Activated CD8-positive, alpha-beta memory T cell treated with anti-CD3 and anti-CD28 coated beads for 1 hour (primary cell): ENCODE measurements around the gene SQSTM1.
"Not testable (repeated sequence)": the region's sequence is repeated elsewhere in the genome, so short reads cannot be mapped to it uniquely, and the experiment has no call there.

ENCODE experiments used
- DNase-seq, 2 donors: peaks; one replicate each; pipeline ENCODE4 v3.0.0-alpha.2; 2020; ENCODE audit warnings: low read depth in 1 of 2; ENCODE audit errors: extremely low read depth in 1 of 2

The SQSTM1 gene

DNA sequence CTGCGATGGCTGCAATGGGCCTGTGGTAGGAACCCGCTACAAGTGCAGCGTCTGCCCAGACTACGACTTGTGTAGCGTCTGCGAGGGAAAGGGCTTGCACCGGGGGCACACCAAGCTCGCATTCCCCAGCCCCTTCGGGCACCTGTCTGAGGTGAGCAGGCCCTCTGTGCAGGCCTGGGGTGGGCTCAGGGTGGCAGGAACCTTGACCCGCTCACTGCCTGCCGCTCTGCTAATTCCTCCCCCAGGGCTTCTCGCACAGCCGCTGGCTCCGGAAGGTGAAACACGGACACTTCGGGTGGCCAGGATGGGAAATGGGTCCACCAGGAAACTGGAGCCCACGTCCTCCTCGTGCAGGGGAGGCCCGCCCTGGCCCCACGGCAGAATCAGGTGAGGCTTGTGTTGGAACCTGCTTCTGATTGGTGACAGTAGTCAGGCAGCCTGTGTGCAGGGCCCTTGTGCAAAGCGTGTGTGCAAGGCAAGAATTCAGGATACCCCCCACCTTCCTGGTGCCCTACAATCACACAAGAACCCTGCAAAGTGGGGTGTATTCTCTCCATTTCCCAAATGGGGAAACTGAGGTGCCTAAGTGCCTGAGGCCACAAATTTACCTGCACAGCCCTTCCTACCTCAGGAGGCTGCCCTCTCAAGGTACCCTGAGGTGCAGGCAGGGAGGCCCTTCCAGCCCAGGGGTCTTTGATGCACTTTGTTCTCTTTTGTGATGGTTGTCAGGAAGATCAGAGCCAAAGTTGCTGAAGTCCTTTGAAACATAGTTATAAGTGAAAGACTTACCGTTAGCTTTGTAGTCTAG is 3.4 kb downstream of the SQSTM1 start:
- no peak for DNase-seq

DNA sequence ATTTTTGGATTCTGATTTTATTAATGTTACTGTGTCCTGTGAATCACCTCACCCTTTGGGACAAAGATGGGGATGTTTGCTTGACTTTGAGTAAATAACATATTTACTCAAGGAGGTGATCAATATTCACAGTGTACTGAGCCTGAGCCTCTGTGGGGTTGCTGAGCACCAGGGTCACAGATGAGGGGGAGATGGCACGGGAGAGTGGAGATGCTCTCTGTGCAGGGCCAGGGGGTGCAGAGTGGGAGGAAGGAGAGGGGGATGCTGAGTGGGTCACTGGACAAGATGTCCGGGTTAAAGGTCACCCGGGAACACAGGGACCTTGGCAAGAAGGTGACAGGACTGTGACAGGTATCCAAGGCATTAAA is 4.0 kb downstream of the SQSTM1 start:
- DNase-seq = no peak

DNA sequence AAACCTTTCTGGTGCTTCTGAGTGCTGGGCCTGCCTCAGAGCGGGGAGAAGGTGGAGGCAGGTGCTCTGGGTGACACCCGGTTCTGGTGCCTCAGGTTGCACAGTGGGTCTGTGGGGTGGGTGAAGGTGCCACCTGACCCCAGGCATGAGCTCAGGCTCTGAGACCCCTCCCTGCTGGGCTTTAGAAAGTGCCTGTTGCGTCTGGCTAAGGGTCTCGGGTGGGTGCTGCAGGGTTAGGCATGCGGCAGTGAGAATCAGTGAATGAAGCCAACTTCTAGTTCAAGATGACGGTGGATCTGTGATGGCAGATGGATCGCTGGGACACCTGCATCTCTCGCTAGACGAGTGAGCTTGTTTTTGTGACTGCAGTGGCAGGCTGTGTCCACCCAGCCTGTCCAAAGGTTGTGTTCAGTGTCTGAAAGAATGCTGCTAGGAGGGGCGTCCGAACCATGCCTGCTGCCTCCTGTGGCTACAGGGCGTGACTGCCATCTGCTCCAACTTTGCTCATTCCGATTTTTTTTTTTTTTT is 5.0 kb downstream of the SQSTM1 start:
- no peak for DNase-seq

DNA sequence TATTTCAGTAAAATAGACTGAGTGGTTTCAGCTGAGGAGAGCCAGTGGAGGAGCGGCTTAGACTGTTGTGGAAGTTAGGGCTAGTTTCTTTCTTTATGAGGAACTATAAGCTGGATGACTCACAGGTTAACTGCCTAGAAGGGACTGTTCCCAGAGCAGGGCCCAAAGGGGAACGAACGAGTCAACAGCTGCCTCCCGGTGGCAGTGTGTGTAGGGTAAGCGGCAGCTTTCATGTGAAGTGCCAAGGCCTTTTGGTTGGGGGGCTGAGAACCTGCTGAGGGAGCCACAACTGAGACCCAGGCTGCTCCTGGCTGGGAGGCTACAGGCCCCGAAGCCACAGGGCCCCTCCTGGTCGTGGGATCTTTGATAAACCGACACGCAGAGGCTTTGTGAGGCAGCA is 7.0 kb downstream of the SQSTM1 start:
- no peak for DNase-seq

DNA sequence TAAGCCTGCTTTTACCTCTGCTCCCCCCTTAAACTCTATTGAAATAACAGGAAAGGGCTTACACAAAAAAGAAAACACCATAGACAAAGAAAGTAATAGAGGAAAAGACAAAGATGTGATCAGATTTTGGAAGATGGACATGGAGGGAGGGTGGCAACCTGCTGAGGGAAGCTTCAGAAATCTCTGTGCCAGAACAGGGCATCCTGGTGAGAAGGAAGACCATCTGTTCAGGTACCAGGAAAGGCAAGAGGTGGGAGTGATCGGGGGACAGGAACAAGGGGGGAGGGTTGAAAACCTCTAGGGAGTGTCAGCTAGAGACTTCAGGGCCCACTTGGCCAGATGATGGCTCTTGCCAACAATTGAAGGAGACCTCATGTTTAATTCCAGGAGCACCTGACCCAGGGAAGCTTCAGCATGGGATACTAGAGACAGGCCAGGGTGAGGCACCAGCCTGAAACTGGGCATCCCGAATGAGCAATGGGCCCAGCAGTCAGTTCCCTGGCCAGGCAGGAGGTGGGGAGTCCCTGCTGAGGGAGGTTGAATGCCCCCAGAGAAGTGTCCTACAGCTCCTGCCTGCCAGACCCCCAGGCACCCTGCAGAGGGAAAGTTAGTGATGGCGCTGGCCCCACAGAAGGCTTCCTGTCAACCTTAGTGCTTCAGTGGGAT is 8.2 kb downstream of the SQSTM1 start:
- no peak for DNase-seq

DNA sequence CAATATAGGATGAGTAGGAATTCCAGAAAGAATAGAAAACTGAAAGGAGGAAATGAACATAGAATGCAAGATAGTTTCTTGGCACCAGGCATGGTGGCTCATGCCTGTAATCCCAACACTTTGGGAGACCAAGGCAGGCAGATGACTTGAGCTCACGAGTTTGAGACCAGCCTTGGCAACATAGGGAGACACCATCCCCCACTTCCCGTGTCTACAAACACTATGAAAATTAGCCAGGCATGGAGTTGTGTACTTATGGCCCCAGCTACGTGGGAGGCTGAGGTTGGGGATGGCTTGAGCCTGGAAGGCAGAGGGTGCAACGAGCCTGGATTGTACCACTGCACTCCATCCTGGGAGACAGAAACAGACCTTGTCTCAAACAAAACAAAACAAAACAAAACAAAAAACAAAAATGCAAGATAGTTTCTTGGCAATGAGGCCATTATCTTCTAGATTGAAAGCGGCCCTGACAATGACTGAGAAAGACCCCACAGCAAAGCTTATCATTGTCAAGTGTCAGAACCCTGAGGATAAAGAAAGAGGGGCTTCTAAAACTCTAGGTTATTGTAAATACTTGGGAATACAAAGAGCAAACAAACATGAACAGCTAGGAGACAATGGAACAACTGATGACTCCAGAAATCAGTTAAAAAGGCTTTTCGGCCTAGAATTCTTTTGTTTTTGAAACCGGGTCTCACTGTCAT is 9.2 kb downstream of the SQSTM1 start:
- DNase-seq = no peak

DNA sequence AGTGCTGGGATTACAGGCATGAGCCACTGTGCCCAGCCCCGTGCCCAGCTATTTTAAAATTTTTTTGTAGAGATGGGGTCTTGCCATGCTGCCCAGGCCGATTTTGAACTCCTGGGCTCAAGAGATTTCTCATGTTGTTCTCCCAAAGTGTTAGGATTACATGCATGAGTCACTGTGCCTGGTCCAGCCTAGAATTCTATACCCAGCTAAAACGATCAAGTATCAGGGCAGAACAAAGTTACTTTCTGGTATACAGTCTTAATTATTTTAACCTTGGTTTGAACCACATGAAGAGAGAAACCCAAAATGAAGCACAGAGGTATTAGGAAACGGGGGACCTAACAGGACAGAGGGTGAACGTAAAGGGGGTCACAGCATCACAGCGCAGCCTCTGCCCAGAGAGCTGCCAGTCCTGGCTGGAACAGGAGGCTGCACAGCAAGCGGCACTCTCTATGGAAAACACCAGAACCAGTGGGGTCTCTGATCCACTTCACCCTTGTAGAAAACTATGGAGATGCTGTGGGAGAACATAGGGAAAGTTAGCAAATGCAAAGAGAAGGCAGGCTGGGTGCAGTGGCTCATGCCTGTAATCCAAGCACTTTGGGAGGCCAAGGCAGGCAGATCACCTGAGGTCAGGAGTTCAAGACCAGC is 10.2 kb downstream of the SQSTM1 start:
- no peak for DNase-seq

DNA sequence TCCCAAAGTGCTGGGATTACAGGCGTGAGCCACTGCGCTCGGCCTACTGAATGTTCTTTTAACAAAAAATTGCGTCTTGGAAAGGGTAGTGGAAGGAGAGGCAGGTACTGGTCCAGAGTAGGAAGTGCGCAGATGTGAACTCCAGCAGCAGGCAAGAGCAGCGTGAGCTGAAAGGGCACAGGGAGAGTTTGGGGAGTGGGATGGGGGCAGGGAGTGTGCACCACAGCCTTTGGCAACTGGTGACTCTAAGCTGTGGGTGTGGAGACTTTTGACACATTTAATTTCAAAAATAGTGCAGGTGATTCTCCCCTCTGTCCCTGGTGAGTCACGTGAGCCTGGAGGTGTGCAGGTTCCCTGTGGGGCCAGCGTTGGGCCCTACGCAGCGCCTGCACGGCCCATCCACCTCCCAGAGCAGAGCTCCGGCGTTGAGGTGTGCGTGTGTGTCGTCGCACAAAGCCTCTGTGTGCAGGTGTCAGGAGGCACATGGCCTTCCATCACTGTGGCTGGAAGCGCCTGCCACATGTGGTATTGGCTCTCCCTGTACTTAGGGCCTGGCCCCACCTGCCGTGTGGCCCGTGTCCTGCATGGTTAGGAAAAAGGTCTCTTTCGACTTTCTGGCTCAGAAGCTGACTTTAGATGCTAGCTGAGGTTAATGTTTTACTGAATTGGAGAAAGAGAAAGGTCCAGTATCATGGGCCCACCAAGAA is 11.5 kb downstream of the SQSTM1 start:
- DNase-seq = no peak

DNA sequence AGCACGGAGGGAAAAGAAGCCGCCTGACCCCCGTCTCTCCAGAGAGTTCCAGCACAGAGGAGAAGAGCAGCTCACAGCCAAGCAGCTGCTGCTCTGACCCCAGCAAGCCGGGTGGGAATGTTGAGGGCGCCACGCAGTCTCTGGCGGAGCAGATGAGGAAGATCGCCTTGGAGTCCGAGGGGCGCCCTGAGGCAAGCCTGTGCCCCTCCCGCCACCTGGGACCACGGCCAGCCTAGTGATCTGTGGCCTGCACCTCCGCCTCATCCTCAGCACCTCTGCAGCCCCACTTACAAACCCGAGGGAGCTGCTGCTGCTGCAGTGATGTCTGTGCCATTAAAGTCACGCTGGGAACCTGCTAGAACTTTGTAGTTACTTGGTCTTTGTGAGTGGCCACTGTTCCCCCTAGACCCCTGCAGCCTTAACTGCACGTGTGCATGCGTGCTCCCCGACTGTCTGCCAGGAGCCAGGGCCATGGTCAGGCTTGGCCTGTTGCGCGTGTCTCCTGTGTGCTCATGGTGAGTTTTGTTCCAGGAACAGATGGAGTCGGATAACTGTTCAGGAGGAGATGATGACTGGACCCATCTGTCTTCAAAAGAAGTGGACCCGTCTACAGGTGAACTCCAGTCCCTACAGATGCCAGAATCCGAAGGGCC is 12.5 kb downstream of the SQSTM1 start:
- no peak for DNase-seq

DNA sequence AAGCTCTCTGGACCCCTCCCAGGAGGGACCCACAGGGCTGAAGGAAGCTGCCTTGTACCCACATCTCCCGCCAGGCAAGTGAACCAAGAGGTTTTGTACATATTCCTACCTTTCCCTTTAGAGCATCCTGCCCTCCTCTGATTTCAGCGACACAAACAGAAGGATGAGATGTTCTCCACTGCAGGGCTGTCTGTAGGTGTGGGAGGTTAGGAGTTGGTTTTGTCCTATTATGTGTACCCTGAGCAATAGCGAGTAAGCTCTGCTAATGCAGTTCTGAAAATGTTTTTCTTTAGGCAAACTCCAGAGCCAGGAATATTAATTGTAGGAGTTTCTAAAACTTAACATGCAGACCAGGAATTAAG is 13.0 kb downstream of the SQSTM1 start:
- DNase-seq = no peak

DNA sequence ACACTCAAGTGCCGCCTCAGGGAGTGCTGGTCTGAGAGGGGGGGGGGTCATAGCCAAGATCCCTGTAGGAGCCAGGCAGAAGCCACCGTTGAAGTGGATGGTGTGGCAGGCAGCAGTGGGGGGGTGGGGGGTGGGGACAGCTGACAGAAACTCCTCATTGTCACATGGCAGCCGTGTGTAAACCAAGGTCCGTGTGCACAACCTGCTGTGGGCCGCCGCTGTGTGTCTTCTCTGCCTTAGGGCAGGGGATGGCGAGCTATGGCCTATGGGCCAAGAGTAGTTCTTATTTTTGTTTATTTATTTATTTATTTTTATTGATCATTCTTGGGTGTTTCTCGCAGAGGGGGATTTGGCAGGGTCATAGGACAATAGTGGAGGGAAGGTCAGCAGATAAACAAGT is 13.4 kb downstream of the SQSTM1 start:
- DNase-seq = no peak

DNA sequence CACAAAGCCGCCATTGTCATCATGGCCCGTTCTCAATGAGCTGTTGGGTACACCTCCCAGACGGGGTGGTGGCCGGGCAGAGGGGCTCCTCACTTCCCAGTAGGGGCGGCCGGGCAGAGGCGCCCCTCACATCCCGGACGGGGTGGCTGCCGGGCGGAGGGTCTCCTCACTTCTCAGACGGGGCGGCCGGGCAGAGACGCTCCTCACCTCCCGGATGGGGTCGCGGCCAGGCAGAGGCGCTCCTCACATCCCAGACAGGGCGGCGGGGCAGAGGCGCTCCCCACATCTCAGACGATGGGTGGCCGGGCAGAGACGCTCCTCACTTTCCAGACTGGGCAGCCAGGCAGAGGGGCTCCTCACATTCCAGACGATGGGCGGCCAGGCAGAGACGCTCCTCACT is 14.2 kb downstream of the SQSTM1 start:
- DNase-seq = not testable (repeated sequence)

DNA sequence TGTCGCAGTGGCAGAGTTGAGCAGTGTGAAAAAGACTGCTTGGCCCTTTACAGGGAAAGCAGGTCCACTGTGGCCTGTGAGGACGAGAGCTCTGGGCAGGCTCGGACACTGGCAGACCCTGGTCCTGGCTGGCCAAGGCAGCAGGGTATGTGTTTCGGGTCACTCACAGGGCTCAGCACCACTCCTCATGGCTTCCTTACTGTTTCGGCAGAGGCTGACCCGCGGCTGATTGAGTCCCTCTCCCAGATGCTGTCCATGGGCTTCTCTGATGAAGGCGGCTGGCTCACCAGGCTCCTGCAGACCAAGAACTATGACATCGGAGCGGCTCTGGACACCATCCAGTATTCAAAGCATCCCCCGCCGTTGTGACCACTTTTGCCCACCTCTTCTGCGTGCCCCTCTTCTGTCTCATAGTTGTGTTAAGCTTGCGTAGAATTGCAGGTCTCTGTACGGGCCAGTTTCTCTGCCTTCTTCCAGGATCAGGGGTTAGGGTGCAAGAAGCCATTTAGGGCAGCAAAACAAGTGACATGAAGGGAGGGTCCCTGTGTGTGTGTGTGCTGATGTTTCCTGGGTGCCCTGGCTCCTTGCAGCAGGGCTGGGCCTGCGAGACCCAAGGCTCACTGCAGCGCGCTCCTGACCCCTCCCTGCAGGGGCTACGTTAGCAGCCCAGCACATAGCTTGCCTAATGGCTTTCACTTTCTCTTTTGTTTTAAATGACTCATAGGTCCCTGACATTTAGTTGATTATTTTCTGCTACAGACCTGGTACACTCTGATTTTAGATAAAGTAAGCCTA is 15.7 kb downstream of the SQSTM1 start:
- DNase-seq = peak in 1 of 2 donors; percentile 41

DNA sequence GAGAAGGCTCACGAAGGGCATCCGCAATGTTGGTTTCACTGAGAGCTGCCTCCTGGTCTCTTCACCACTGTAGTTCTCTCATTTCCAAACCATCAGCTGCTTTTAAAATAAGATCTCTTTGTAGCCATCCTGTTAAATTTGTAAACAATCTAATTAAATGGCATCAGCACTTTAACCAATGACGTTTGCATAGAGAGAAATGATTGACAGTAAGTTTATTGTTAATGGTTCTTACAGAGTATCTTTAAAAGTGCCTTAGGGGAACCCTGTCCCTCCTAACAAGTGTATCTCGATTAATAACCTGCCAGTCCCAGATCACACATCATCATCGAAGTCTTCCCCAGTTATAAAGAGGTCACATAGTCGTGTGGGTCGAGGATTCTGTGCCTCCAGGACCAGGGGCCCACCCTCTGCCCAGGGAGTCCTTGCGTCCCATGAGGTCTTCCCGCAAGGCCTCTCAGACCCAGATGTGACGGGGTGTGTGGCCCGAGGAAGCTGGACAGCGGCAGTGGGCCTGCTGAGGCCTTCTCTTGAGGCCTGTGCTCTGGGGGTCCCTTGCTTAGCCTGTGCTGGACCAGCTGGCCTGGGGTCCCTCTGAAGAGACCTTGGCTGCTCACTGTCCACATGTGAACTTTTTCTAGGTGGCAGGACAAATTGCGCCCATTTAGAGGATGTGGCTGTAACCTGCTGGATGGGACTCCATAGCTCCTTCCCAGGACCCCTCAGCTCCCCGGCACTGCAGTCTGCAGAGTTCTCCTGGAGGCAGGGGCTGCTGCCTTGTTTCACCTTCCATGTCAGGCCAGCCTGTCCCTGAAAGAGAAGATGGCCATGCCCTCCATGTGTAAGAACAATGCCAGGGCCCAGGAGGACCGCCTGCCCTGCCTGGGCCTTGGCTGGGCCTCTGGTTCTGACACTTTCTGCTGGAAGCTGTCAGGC is 16.6 kb downstream of the SQSTM1 start:
- no peak for DNase-seq

DNA sequence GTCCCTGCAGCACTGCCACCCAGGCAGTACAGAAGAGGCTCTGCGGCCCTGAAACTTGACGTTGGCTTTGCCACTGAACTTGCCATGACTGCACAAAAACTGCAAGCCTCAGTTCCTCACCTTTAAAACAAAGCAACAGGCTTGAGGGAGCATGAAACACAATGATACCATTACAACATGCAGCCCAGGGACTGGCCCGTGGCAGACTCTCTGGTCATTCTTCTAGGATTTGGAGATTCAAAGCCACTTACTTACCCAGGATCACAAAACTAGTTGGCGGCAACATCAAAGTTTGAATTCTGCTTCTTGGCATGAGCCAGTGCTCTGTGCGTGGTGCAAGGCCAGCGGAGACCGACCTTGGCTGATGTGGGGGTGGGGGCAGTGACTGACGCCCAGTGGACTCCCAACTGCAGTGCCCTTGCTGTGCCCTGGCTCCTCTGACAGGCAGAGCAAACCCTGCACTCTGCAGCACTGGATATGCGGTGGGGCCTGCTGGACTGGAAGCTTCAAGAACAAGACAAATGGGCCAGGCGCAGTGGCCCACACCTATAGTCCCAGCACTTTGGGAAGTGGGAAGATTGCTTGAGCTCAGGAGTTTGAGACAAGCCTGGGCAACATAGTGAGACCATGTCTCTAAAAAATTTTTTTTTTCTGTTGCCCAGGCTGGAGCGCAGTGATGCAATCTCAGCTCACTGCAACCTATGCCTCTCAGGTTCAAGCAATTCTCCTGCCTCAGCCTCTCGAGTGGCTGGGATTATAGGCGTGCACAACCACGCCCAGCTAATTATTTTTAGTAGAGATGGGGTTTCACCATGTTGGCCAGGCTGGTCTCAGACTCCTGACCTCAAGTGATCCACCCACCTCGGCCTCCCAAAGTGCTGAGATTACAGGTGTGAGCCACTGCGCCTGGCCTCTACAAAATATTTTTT is 18.9 kb downstream of the SQSTM1 start:
- no peak for DNase-seq

DNA sequence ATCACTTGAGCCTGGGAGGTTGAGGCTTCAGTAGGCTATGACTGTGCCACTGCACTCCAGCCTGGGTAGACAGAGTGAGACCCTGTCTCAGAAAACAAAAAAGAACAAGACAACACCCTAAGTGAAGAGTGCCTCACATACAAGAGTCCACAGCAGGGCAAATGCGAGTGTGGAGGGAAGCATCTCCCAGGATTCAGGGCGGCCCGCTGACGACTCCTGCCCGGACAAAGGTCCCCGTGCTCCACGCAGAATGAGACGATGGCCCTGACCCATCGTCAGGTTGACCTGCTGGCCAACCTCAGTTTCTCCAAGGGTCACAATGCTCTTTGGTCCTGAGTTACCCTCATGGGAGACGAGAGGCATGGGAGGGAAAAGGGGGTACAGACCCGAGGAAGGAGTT is 19.6 kb downstream of the SQSTM1 start:
- no peak for DNase-seq

DNA sequence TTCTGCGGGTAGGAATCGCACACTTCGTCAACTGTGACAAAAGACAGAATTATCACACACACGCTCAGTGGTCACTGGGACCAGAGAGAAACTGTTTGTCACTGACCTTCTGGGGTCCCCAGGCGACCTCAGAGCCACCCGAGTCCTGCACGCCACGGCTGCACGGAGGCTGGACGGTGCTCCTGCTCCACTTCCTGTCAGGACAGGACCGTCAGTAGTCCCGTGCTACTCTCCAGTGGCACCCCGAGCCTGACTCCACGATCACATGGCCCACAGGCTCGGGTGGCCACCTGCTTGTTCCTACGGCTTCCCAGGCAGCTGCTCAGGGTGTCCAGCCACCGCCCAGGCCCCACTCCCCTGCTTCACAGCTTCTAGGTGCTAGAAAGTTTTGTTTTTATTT is 20.1 kb downstream of the SQSTM1 start:
- DNase-seq = no peak
